HEK293 (cell line): Measurements from ENCODE around the gene VPS35L.

Source experiments
- CTCF ChIA-PET: fragments of 350-600 bp; formaldehyde crosslinking; extraction: SDS; loops from one replicate; lab custom pipeline; 2021; ENCODE audit warnings: antibody characterized with exemption; lab: Yijun Ruan, JAX
- POLR2A ChIA-PET: fragments of 300-600 bp; formaldehyde crosslinking; extraction: SDS; loops from one replicate; lab custom pipeline; 2020; ENCODE audit warnings: antibody characterized with exemption, inconsistent platforms; lab: Yijun Ruan, JAX
- H3K27ac ChIP-seq: fragments of 200-500 bp; sonication (Bioruptor generic); 2 replicates; pipeline ENCODE4 v1.5.1; 2014; ENCODE audit warnings: low read depth, low read length, control low read depth, inconsistent platforms; ENCODE audit errors: extremely low read depth
- H3K36me3 ChIP-seq, 2 experiments: fragments of 200-500 bp in 1 of 2; sonication (Bioruptor generic) in 1 of 2; 1 replicate in 1 of 2; 2 replicates in 1 of 2; pipeline ENCODE4 v1.5.1; 2014 to 2017; ENCODE audit warnings: inconsistent platforms in 2 of 2, low read length in 2 of 2; ENCODE audit not compliant: control insufficient read depth in 2 of 2, insufficient read depth in 1 of 2
- H3K4me1 ChIP-seq: fragments of 200-500 bp; sonication (Bioruptor generic); 2 replicates; pipeline ENCODE4 v1.5.1; 2014; ENCODE audit warnings: mild to moderate bottlenecking, low read length, inconsistent platforms; ENCODE audit not compliant: control insufficient read depth, insufficient read depth
- H3K4me3 ChIP-seq: 2 replicates; pipeline ENCODE4 v1.5.1; 2011; ENCODE audit warnings: low read depth, mild to moderate bottlenecking, control low read depth, low read length, moderate library complexity
- H3K9me3 ChIP-seq: fragments of 200-500 bp; sonication (Bioruptor generic); 2 replicates; pipeline ENCODE4 v1.5.1; 2014; ENCODE audit warnings: low read depth, low read length, inconsistent platforms; ENCODE audit not compliant: control insufficient read depth, insufficient read depth
- EGR2 ChIP-seq: fragments of 450-650 bp; formaldehyde crosslinking; IDR thresholded peaks from 2 replicates; pipeline ENCODE4 v1.5.1; 2016; ENCODE audit warnings: low read depth, missing biosample characterization, missing genetic modification characterization
- GLI2 ChIP-seq: fragments of 450-650 bp; formaldehyde crosslinking; IDR thresholded peaks from 2 replicates; pipeline ENCODE4; 2017; ENCODE audit warnings: missing biosample characterization, missing genetic modification characterization, low read depth, borderline replicate concordance
- HOXD13 ChIP-seq: sonication (generic); formaldehyde crosslinking; IDR thresholded peaks from 2 replicates; pipeline ENCODE4 v1.8.0; 2022; ENCODE audit warnings: missing genetic modification reagents, borderline replicate concordance
- MZF1 ChIP-seq: fragments of 450-650 bp; formaldehyde crosslinking; IDR thresholded peaks from 2 replicates; pipeline ENCODE4 v1.5.1; 2017; ENCODE audit warnings: missing biosample characterization, missing genetic modification characterization, borderline replicate concordance
- ZBTB1 ChIP-seq: fragments of 450-650 bp; formaldehyde crosslinking; IDR thresholded peaks from 2 replicates; pipeline ENCODE4 v1.5.1; 2016; ENCODE audit warnings: missing biosample characterization, missing genetic modification characterization
- ZBTB8A ChIP-seq: fragments of 450-650 bp; formaldehyde crosslinking; IDR thresholded peaks from 2 replicates; pipeline ENCODE4 v1.5.1; 2016; ENCODE audit warnings: missing biosample characterization, missing genetic modification characterization
- ZNF138 ChIP-seq: fragments of 450-650 bp; formaldehyde crosslinking; IDR thresholded peaks from 2 replicates; pipeline ENCODE4 v1.5.1; 2016; ENCODE audit warnings: missing biosample characterization, missing genetic modification characterization, borderline replicate concordance
- ZNF169 ChIP-seq: fragments of 450-650 bp; formaldehyde crosslinking; IDR thresholded peaks from 2 replicates; pipeline ENCODE4 v1.5.1; 2016; ENCODE audit warnings: missing biosample characterization, missing genetic modification characterization
- ZNF266 ChIP-seq: fragments of 450-650 bp; formaldehyde crosslinking; IDR thresholded peaks from 2 replicates; pipeline ENCODE4 v1.5.1; 2016; ENCODE audit warnings: missing biosample characterization, missing genetic modification characterization, low read depth
- ZNF433 ChIP-seq: fragments of 450-650 bp; formaldehyde crosslinking; IDR thresholded peaks from 2 replicates; pipeline ENCODE4 v1.5.1; 2016; ENCODE audit warnings: missing biosample characterization, missing genetic modification characterization, low read depth
- ZNF529 ChIP-seq: fragments of 450-650 bp; formaldehyde crosslinking; IDR thresholded peaks from 2 replicates; pipeline ENCODE4 v1.5.1; 2017; ENCODE audit warnings: missing genetic modification characterization, missing biosample characterization; ENCODE audit not compliant: insufficient replicate concordance
- ZNF544 ChIP-seq: fragments of 450-650 bp; formaldehyde crosslinking; IDR thresholded peaks from 2 replicates; pipeline ENCODE4 v1.5.0; 2017; ENCODE audit warnings: missing biosample characterization, missing genetic modification characterization
- ZNF548 ChIP-seq: fragments of 450-650 bp; formaldehyde crosslinking; IDR thresholded peaks from 2 replicates; pipeline ENCODE4 v1.5.1; 2016; ENCODE audit warnings: missing biosample characterization, missing genetic modification characterization
- ZNF585B ChIP-seq: fragments of 450-650 bp; formaldehyde crosslinking; IDR thresholded peaks from 2 replicates; pipeline ENCODE4 v1.5.1; 2016; ENCODE audit warnings: missing biosample characterization, missing genetic modification characterization
- ZNF654 ChIP-seq: fragments of 450-650 bp; formaldehyde crosslinking; IDR thresholded peaks from 2 replicates; pipeline ENCODE4 v1.5.1; 2016; ENCODE audit warnings: low read depth, missing biosample characterization, missing genetic modification characterization
- ZNF837 ChIP-seq: fragments of 450-650 bp; formaldehyde crosslinking; IDR thresholded peaks from 2 replicates; pipeline ENCODE4 v1.5.1; 2016; ENCODE audit warnings: missing biosample characterization, missing genetic modification characterization
- TF ChIP-seq, protein P1 (sequence below): fragments of 450-650 bp; formaldehyde crosslinking; IDR thresholded peaks from 2 replicates; pipeline ENCODE4 v1.5.1; 2016; ENCODE audit warnings: missing biosample characterization, missing genetic modification characterization
- TF ChIP-seq, protein P2 (sequence below): fragments of 450-650 bp; formaldehyde crosslinking; IDR thresholded peaks from 2 replicates; pipeline ENCODE4 v1.5.1; 2017; ENCODE audit warnings: missing biosample characterization, missing genetic modification characterization
- TF ChIP-seq, protein P3 (sequence below): fragments of 450-650 bp; formaldehyde crosslinking; IDR thresholded peaks from 2 replicates; pipeline ENCODE4 v1.5.1; 2017; ENCODE audit warnings: missing biosample characterization, missing genetic modification characterization
- TF ChIP-seq, protein P4 (sequence below): fragments of 450-650 bp; formaldehyde crosslinking; IDR thresholded peaks from 2 replicates; pipeline ENCODE4 v1.5.1; 2017; ENCODE audit warnings: missing biosample characterization, missing genetic modification characterization
- TF ChIP-seq, protein P5 (sequence below): fragments of 450-650 bp; formaldehyde crosslinking; IDR thresholded peaks from 2 replicates; pipeline ENCODE4 v1.5.0; 2017; ENCODE audit warnings: missing biosample characterization, missing genetic modification characterization, borderline replicate concordance
- TF ChIP-seq, protein P6 (sequence below): fragments of 450-650 bp; formaldehyde crosslinking; IDR thresholded peaks from 2 replicates; pipeline ENCODE4 v1.5.1; 2017; ENCODE audit warnings: missing biosample characterization, mild to moderate bottlenecking, missing genetic modification characterization, moderate library complexity

Gene VPS35L

DNA sequence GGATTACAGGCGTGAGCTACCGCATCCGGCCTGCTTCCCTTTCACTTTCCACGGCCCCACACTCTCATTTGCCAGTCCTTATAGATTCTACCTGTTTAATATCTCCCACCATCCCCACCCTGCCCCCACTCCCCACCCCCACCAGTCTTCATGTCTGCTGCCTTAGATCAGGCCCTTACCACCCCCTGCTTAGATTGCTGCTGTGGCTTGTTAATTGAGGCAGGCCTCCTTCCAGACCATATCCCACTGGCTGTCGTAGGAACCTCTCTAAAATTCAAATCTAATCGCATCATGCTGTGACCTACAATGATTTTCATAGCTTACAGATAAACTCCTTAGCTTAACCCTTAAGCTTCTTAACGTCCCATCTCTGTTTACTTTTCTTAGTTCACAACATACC, 167.5 kb downstream of the VPS35L start (continued):
- no peak for TF ChIP-seq ZBTB1 (tag by site-specific recombination)

DNA sequence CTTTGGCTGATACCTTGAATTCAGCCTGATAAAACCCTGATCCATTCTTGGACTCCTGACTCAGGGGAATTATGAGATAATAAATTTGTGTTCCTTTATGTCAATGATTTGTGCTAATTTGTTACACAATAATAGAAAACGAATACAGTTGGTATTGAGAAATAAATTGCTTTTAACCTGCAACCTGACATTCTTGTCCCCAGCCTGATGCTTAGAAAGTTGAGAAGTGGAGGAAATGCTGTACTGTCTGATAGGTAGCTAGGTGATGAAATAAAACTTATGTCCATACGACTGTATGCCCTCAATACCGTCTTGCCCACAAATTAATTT, 173.1 kb downstream of the VPS35L start:
- no peak overlapping the region for H3K27ac ChIP-seq
- H3K4me3 ChIP-seq, result no peak overlapping the region
- H3K36me3 ChIP-seq, result no peaks in the 10 kb centered on the region
- POLR2A ChIA-PET, result no interaction called here
- TF ChIP-seq ZNF433 (no peak), ZNF169 (tag by site-specific recombination) (no peak), ZNF544 (tag by site-specific recombination) (no peak), ZNF585B (tag by site-specific recombination) (no peak), GLI2 (no peak), ZNF548 (tag by site-specific recombination) (no peak), ZNF654 (tag by site-specific recombination) (no peak)
- H3K9me3 ChIP-seq, result no peaks in the 10 kb centered on the region
- CTCF ChIA-PET, result no interaction called here
- no peaks in the 10 kb centered on the region for H3K4me1 ChIP-seq

DNA sequence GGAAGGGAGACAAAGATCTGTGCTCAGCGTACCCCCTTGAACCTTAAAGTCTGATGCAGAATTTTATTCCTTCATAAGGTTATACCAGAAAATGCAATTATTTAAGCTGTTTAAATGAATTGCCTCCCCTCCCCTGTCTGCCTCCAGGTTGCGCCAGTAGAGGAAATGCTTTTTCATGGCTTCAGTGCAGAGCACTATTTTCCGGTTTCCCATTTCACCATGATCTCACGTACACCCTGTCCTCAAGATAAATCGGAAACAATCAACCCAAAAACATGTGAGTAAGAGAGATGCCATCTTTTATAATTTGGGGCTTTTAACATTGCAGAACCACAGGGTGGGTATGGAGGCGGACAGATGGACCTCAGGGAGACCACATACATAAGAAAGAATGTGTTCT, 178.0 kb downstream of the VPS35L start:
- Histone ChIP-seq H3K9me3 (no peaks in the 10 kb centered on the region), H3K27ac (no peak overlapping the region), H3K4me3 (no peak overlapping the region), H3K36me3 (peaks cover 0 to 6% of the 10 kb centered on the region in 2 experiments; a peak in 2 of 3 replicates), H3K4me1 (no peaks in the 10 kb centered on the region)
- POLR2A ChIA-PET, result no interaction called here
- TF ChIP-seq ZNF529 (tag by site-specific recombination), result no peak
- no peak for TF ChIP-seq HOXD13 (CRISPR knock-in tag)
- TF ChIP-seq ZNF837 (tag by site-specific recombination), result no peak
- no peak for TF ChIP-seq ZNF433
- TF ChIP-seq, protein P1, sequence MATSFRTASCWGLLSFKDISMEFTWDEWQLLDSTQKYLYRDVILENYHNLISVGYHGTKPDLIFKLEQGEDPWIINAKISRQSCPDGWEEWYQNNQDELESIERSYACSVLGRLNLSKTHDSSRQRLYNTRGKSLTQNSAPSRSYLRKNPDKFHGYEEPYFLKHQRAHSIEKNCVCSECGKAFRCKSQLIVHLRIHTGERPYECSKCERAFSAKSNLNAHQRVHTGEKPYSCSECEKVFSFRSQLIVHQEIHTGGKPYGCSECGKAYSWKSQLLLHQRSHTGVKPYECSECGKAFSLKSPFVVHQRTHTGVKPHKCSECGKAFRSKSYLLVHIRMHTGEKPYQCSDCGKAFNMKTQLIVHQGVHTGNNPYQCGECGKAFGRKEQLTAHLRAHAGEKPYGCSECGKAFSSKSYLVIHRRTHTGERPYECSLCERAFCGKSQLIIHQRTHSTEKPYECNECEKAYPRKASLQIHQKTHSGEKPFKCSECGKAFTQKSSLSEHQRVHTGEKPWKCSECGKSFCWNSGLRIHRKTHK (tag by site-specific recombination), result no peak
- TF ChIP-seq, protein P2, sequence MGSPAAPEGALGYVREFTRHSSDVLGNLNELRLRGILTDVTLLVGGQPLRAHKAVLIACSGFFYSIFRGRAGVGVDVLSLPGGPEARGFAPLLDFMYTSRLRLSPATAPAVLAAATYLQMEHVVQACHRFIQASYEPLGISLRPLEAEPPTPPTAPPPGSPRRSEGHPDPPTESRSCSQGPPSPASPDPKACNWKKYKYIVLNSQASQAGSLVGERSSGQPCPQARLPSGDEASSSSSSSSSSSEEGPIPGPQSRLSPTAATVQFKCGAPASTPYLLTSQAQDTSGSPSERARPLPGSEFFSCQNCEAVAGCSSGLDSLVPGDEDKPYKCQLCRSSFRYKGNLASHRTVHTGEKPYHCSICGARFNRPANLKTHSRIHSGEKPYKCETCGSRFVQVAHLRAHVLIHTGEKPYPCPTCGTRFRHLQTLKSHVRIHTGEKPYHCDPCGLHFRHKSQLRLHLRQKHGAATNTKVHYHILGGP (tag by site-specific recombination), result no peak
- no peak for TF ChIP-seq ZBTB8A (tag by site-specific recombination)
- TF ChIP-seq, protein P3, sequence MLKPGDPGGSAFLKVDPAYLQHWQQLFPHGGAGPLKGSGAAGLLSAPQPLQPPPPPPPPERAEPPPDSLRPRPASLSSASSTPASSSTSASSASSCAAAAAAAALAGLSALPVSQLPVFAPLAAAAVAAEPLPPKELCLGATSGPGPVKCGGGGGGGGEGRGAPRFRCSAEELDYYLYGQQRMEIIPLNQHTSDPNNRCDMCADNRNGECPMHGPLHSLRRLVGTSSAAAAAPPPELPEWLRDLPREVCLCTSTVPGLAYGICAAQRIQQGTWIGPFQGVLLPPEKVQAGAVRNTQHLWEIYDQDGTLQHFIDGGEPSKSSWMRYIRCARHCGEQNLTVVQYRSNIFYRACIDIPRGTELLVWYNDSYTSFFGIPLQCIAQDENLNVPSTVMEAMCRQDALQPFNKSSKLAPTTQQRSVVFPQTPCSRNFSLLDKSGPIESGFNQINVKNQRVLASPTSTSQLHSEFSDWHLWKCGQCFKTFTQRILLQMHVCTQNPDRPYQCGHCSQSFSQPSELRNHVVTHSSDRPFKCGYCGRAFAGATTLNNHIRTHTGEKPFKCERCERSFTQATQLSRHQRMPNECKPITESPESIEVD (tag by site-specific recombination), result no peak
- TF ChIP-seq ZNF266, result no peak
- no peak for TF ChIP-seq EGR2 (tag by site-specific recombination)
- TF ChIP-seq MZF1 (tag by site-specific recombination), result no peak
- TF ChIP-seq, protein P4, sequence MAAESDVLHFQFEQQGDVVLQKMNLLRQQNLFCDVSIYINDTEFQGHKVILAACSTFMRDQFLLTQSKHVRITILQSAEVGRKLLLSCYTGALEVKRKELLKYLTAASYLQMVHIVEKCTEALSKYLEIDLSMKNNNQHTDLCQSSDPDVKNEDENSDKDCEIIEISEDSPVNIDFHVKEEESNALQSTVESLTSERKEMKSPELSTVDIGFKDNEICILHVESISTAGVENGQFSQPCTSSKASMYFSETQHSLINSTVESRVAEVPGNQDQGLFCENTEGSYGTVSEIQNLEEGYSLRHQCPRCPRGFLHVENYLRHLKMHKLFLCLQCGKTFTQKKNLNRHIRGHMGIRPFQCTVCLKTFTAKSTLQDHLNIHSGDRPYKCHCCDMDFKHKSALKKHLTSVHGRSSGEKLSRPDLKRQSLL (tag by site-specific recombination), result no peak
- TF ChIP-seq ZNF138, result no peak
- TF ChIP-seq, protein P5, sequence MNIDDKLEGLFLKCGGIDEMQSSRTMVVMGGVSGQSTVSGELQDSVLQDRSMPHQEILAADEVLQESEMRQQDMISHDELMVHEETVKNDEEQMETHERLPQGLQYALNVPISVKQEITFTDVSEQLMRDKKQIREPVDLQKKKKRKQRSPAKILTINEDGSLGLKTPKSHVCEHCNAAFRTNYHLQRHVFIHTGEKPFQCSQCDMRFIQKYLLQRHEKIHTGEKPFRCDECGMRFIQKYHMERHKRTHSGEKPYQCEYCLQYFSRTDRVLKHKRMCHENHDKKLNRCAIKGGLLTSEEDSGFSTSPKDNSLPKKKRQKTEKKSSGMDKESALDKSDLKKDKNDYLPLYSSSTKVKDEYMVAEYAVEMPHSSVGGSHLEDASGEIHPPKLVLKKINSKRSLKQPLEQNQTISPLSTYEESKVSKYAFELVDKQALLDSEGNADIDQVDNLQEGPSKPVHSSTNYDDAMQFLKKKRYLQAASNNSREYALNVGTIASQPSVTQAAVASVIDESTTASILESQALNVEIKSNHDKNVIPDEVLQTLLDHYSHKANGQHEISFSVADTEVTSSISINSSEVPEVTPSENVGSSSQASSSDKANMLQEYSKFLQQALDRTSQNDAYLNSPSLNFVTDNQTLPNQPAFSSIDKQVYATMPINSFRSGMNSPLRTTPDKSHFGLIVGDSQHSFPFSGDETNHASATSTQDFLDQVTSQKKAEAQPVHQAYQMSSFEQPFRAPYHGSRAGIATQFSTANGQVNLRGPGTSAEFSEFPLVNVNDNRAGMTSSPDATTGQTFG (tag by site-specific recombination), result no peak
- TF ChIP-seq, protein P6, sequence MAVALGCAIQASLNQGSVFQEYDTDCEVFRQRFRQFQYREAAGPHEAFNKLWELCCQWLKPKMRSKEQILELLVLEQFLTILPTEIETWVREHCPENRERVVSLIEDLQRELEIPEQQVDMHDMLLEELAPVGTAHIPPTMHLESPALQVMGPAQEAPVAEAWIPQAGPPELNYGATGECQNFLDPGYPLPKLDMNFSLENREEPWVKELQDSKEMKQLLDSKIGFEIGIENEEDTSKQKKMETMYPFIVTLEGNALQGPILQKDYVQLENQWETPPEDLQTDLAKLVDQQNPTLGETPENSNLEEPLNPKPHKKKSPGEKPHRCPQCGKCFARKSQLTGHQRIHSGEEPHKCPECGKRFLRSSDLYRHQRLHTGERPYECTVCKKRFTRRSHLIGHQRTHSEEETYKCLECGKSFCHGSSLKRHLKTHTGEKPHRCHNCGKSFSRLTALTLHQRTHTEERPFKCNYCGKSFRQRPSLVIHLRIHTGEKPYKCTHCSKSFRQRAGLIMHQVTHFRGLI (tag by site-specific recombination), result no peak
- CTCF ChIA-PET, result no interaction called here
